Ramos (cell line): ENCODE results near the gene RGPD6.
"Not testable (repeated sequence)": the region's sequence is repeated elsewhere in the genome, so short reads cannot be mapped to it uniquely, and the experiment has no call there.

Source experiments
- in situ Hi-C: fragments of 300-500 bp; cut with MboI; formaldehyde crosslinking; loops from one replicate; pipeline ENCODE4 v1.14.3; 2022; ENCODE audit warnings: low sequenced_read_pairs; ENCODE audit not compliant: unreplicated experiment

RGPD6 gene

DNA sequence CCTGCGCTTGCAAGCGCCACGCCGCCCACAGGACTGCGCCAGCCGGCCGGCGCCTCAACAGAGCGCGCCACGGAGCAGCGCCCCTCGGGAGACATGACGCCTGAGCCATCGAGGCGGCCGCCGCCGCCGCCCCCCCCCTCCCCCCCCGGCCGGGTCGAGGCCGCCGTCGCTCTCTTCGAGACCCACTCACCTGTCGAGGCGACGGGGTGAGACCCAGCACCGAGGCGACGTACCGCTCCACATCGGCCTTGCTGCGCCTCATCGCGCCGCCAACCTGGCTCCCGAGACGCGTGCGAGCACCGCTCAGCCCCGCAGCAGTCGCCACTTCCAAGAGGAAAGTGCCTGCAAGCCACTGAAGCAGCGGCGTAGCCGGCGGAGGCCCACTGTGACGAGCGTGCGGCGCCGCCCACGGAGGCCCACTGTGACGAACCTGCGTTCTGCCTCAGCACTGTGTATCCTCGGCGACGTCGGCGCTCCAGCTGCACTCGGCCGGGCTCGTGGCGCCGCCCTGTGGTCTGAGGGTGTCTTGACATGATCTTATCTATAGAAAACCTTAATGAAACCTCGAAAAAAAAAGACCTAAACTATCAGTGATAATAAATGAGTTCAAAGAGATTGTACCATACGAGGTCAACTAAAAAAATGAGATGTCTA, at the start of gene RGPD6:
TSS of gene RGPD6 (minus strand) at position 460 of the 654 bp plus-strand sequence. CDS start at position 262, 198 bp downstream.
- in situ Hi-C loops, result not testable (repeated sequence)

DNA sequence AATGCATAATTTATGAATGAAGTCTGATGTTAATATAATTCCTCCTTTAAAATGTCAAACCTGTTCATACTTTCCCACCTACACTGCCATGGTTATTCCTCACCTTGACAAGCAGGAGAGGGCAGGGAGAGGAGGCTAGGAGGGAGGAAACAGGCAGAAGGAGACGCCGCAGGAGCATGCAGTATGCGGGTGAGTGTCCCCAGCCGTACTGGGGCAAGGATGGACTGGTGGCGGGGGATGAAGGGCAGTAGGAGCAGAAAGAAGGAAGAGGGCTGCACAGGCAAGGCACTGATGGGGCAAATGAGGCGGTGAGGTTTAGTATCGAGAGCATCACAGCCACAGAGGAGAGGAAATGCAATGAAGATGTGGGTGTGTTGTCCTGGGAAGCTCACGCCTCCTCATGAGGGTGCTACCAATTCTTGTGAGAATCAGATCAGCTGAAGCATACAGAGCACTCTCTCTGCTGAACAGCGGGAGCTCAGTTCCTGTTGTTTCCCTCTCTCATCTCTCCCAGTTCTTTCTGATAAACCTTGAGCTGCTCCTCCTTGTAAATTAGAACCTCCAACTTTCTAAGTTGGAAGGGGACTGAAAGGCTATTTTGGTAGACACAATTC, 42.4 kb upstream of the RGPD6 start:
- in situ Hi-C loops, result not testable (repeated sequence)

GRCh38 chr2:110613927-110614326, 36.9 kb upstream of the RGPD6 start:
- in situ Hi-C loops, result not testable (repeated sequence)

DNA sequence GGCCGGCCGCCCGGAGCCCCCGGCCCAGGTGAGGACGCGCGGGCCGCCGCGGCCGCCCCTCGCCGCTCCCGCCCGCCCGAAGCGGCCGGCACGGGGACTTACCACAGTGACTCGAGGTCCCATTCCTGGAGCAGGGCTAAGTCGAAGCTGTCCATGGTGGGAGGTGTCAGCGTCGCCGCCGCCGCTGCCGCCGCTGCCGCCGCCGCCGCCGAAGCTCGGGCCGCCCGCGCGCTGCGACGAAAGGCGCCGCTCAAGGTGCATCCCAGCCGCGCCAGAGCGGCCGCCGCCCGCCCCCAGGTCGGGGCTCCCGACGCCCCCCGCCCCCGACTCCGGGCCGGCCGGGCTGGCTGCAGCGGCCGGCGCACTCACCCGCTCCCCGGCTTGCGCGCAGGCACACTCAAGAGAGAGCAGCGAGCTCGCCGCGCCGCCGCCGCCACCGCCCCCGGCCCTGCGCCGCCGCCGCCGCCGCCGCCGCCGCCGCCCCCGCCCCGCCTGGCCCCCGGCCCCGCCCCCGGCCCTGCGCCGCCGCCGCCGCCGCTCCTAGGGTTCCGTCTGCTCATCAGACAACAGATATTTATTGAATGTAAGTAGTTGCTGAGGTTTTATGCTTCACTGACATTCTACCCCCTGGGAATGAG, 33.7 kb upstream of the RGPD6 start:
- in situ Hi-C loops, result not testable (repeated sequence)

GRCh38 chr2:110609843-110610612, 33.0 kb upstream of the RGPD6 start:
- in situ Hi-C loops, result not testable (repeated sequence)

DNA sequence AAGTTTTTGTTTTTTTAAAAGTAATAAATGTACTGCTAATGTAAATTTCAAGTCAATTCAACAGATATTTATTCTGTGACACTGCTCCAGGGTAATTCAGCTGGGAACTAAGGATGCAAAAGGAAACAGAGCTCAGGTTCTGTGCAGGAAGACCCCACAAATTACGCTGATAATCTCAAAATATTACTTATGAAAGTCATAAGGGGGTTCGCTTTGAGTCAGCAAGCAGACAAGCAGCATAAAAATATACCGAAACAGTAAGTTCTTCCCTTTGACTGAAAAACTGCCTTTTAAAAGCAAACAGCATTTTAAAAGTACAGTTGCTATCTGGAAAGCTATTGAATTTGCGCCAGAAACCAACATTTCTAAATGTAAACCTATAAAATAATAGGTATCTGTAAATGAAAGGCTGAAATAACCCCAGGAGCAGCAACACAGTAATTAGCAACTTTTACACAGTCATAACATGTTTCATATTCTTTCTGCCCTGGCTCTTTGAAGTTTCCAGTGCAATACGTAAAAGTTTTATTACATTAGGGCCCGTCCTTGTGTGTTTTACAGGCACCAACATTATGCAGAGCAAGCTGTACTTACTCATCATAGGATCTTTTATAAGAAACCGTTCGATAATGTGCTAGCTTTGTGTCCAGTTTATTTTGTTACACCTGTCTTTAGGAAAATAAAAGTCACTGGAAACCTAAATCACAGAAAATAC, 31.9 kb upstream of the RGPD6 start:
- in situ Hi-C loops, result not testable (repeated sequence)

GRCh38 chr2:110605057-110605456, 28.0 kb upstream of the RGPD6 start:
- in situ Hi-C loops, result not testable (repeated sequence)

- in situ Hi-C loops, result not testable (repeated sequence)
Measured at GRCh38 chr2:110603917-110604591, 27.0 kb upstream of the RGPD6 start.

- in situ Hi-C loops, result not testable (repeated sequence)
Measured at GRCh38 chr2:110602139-110602538, 25.1 kb upstream of the RGPD6 start.

DNA sequence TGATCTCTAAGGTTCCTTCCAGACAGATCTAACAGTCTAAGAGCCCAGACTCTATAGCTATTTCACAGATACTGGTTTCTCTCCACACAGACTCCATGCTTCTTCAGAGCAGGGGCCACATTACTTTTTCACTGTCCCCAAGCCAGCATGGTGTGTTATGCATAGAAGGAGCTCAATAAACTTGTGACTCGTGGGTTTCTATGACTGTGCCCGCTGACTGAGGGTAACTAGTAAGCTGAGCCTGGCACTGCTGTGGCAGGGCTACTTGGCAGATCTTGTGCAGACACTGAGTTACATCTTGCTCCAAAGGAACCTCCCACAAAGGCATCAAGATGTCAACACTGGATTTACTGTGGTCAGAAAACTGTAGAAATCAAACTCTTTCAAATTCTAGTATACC, 15.0 kb upstream of the RGPD6 start:
- in situ Hi-C loops, result not testable (repeated sequence)

DNA sequence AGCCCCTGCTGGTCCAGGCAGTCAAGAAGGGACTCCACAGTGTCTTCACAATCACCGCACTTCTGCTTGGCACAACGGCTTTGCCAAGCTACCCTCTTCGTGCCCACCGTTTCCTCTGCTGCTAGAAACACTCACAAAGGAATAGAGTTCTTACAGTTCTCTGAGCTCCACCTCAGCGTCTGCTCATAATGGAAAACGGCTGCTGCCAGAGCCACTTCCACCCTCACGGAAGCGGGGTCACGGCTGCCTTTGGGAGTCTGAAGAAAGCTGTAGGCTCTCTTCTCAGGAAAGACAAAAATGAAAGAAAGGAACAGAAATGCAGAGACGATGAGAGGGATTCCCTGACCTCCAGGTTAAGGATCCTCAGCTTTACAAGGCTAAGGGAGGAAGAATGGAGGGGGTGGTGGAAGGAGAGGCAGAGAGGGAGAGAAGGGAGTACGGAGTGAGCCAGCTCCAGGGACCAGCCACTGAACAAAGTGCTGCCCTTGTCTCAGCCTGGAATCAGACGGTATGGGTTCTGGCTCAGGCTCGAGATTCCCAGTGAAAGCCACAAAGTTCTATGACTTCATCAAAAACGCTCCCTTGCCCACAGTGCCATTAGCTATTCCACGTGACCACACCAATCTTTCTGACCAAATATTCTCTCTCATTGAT, 12.8 kb upstream of the RGPD6 start:
- in situ Hi-C loops, result not testable (repeated sequence)

GRCh38 chr2:110588520-110588919, 11.5 kb upstream of the RGPD6 start:
- in situ Hi-C loops, result not testable (repeated sequence)

GRCh38 chr2:110579216-110579965, 2.4 kb upstream of the RGPD6 start:
- in situ Hi-C loops, result not testable (repeated sequence)

GRCh38 chr2:110578429-110578828, 1.4 kb upstream of the RGPD6 start:
- in situ Hi-C loops, result not testable (repeated sequence)

- in situ Hi-C loops, result not testable (repeated sequence)
Measured at GRCh38 chr2:110499755-110500377, 77.2 kb downstream of the RGPD6 start.

DNA sequence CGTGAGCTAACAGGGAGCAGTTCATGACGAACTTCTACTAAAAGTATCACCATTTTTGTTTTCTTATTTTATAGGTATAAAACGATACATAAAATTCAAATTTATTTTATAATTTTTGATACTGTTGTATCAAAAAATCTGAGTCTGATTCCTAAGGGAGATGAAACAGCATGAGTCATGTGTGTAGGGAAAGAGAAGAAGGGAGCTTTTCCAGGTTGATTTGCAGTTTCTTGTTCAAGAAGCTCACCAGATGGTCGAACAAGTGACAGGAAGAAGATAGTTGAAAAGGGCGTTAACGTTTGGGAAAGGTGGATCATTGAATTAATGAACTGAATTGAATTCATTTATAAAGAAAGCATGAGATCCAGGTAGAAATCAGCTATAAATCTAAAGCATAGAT, 81.0 kb downstream of the RGPD6 start:
- in situ Hi-C loops, result not testable (repeated sequence)

GRCh38 chr2:110494488-110494887, 82.5 kb downstream of the RGPD6 start:
- in situ Hi-C loops, result not testable (repeated sequence)

GRCh38 chr2:110488991-110489390, 88.0 kb downstream of the RGPD6 start:
- in situ Hi-C loops, result not testable (repeated sequence)
